GM23248 (cell line): ENCODE data around the gene MSL2. TPM values are rescaled to one million over a fixed set of nuclear protein-coding genes. Genes with fewer than 3 reads are reported as not detected.

ENCODE experiments used
- DNase-seq: peaks from one replicate; pipeline ENCODE4 v3.0.0-alpha.2; 2015
- H2AFZ ChIP-seq: fragments of 200-600 bp; sonication (generic); 2 replicates; pipeline ENCODE4 v1.6.1; 2016; ENCODE audit warnings: antibody characterized with exemption
- H3F3A ChIP-seq: fragments of 200-600 bp; sonication (generic); 2 replicates; pipeline ENCODE4 v1.6.1; 2016; ENCODE audit warnings: mild to moderate bottlenecking, antibody characterized with exemption, mixed run types; ENCODE audit not compliant: insufficient read depth
- H3K27ac ChIP-seq: fragments of 200-600 bp; sonication (generic); 2 replicates; pipeline ENCODE4 v1.5.1; 2016; ENCODE audit warnings: mild to moderate bottlenecking
- H3K27me3 ChIP-seq: fragments of 200-600 bp; sonication (generic); replicated peaks from 2 replicates; pipeline ENCODE4 v1.6.1; 2016; ENCODE audit warnings: mild to moderate bottlenecking; ENCODE audit not compliant: insufficient read depth
- H3K36me3 ChIP-seq: fragments of 200-600 bp; sonication (generic); 2 replicates; pipeline ENCODE4 v1.6.1; 2016; ENCODE audit warnings: low read depth, mild to moderate bottlenecking
- H3K4me1 ChIP-seq: fragments of 200-600 bp; sonication (generic); 2 replicates; pipeline ENCODE4 v1.6.1; 2016; ENCODE audit warnings: mild to moderate bottlenecking; ENCODE audit not compliant: insufficient read depth
- H3K4me2 ChIP-seq: fragments of 200-600 bp; sonication (generic); one replicate; pipeline ENCODE4 v1.6.1; 2016; ENCODE audit warnings: mild to moderate bottlenecking; ENCODE audit not compliant: unreplicated experiment
- H3K4me3 ChIP-seq: fragments of 200-600 bp; sonication (generic); 2 replicates; pipeline ENCODE4 v1.5.1; 2016; ENCODE audit warnings: mild to moderate bottlenecking
- H3K79me2 ChIP-seq: fragments of 200-600 bp; sonication (generic); 2 replicates; pipeline ENCODE4 v1.6.1; 2016; ENCODE audit warnings: mild to moderate bottlenecking; ENCODE audit not compliant: insufficient read depth
- H3K9ac ChIP-seq: fragments of 200-600 bp; sonication (generic); 2 replicates; pipeline ENCODE4 v1.6.1; 2016; ENCODE audit warnings: mild to moderate bottlenecking
- H3K9me2 ChIP-seq: fragments of 200-600 bp; sonication (generic); 2 replicates; pipeline ENCODE4 v1.6.1; 2016; ENCODE audit warnings: mixed run types, mild to moderate bottlenecking, moderate library complexity; ENCODE audit not compliant: insufficient read depth
- H3K9me3 ChIP-seq: fragments of 200-600 bp; sonication (generic); one replicate; pipeline ENCODE4 v1.6.1; 2017; ENCODE audit warnings: low read depth
- H4K20me1 ChIP-seq: fragments of 200-600 bp; sonication (generic); 2 replicates; pipeline ENCODE4 v1.6.0; 2016; ENCODE audit not compliant: insufficient read depth
- EZH2 ChIP-seq: fragments of 200-600 bp; sonication (generic); IDR thresholded peaks from 2 replicates; pipeline ENCODE4 v1.6.1; 2018; ENCODE audit warnings: antibody characterized with exemption, mild to moderate bottlenecking; ENCODE audit not compliant: insufficient read depth, poor library complexity, severe bottlenecking
- EZH2phosphoT487 ChIP-seq: fragments of 200-600 bp; sonication (generic); IDR thresholded peaks from 2 replicates; pipeline ENCODE4 v1.6.1; 2018; ENCODE audit warnings: antibody characterized with exemption, moderate library complexity, mild to moderate bottlenecking, low read depth; ENCODE audit not compliant: insufficient read depth
- WGBS, 2 experiments: methylation state at CpG; one replicate each; pipeline ENCODE4 v1.1.6; 2015 to 2017; ENCODE audit warnings: low lambda C conversion rate in 2 of 2, low coverage in 1 of 2; ENCODE audit errors: missing lambda C conversion rate in 2 of 2; 5-methylcytosine and 5-hydroxymethylcytosine counted together
- in situ Hi-C: fragments of 300-500 bp; cut with MboI; formaldehyde crosslinking; loops from 2 replicates; pipeline ENCODE4 v1.15.0; 2020
- polyA plus RNA-seq: library from polyadenylated mRNA; unstranded; fragments of >200 nt; fragmentation: Nextera tagmentation; extraction: Ambion mirVana; gene quantifications from 2 replicates; pipeline ENCODE4 v1.2.1, GENCODE V29; 2016
- total RNA-seq: library from RNA; depleted of rRNA; stranded (reverse); fragments of >200 nt; shearing (Covaris generic); gene quantifications from 2 replicates; pipeline ENCODE4 v1.2.3, GENCODE V29; 2014; rRNA removed

The MSL2 gene
- total and polyA plus RNA-seq, 2 experiments from 2014 or later, result 3.3 to 15.2 TPM

- Histone ChIP-seq H3K27ac (no peak overlapping the region), H4K20me1 (no peaks in the 10 kb centered on the region), H3F3A (no peaks in the 10 kb centered on the region), H3K79me2 (no peaks in the 10 kb centered on the region), H3K4me1 (no peaks in the 10 kb centered on the region), H3K9ac (no peak overlapping the region), H3K36me3 (peaks cover 31% of the 10 kb centered on the region), H3K27me3 (no peaks in the 10 kb centered on the region), H3K9me3 (no peaks in the 10 kb centered on the region), H3K4me3 (no peak overlapping the region), H3K4me2 (no peak overlapping the region), H2AFZ (no peak overlapping the region), H3K9me2 (no peaks in the 10 kb centered on the region)
- no peak for DNase-seq
- WGBS, 2 experiments, result 98 to 100% methylated on average over 2 of the region's 2 CpGs
- in situ Hi-C loops, result no loop called here
- TF ChIP-seq EZH2, result no peak
- TF ChIP-seq EZH2phosphoT487, result no peak
These were observed 81.7 kb downstream of the MSL2 start for GRCh38 chr3:136114421-136114820.

GRCh38 chr3:136110481-136110880 is 85.7 kb downstream of the MSL2 start:
- 97 to 98% methylated on average over 2 of the region's 2 CpGs for WGBS, 2 experiments
- Histone ChIP-seq H3K9ac (no peak overlapping the region), H3K27ac (no peak overlapping the region), H2AFZ (no peak overlapping the region), H4K20me1 (no peaks in the 10 kb centered on the region), H3K9me2 (no peaks in the 10 kb centered on the region), H3K36me3 (peaks cover 45% of the 10 kb centered on the region), H3K4me1 (no peaks in the 10 kb centered on the region), H3F3A (no peaks in the 10 kb centered on the region), H3K9me3 (no peaks in the 10 kb centered on the region), H3K79me2 (no peaks in the 10 kb centered on the region; the same call in 1 of the 2 replicates), H3K4me2 (no peak overlapping the region), H3K27me3 (no peaks in the 10 kb centered on the region), H3K4me3 (no peak overlapping the region)
- in situ Hi-C loops, result no loop called here
- TF ChIP-seq EZH2phosphoT487 (no peak), EZH2 (no peak)
- no peak for DNase-seq

- no peak for TF ChIP-seq EZH2phosphoT487
- no peak for TF ChIP-seq EZH2
- H3K36me3 ChIP-seq, result peaks cover 45% of the 10 kb centered on the region
- H3K4me3 ChIP-seq, result no peak overlapping the region
- no peaks in the 10 kb centered on the region; the same call in 1 of the 2 replicates for H3K79me2 ChIP-seq
- H3K4me1 ChIP-seq, result no peaks in the 10 kb centered on the region
- H3K9ac ChIP-seq, result no peak overlapping the region
- no peak overlapping the region for H2AFZ ChIP-seq
- H3K27me3 ChIP-seq, result no peaks in the 10 kb centered on the region
- 100% methylated on average over 1 of the region's 1 CpG for WGBS, 2 experiments
- no peak overlapping the region for H3K4me2 ChIP-seq
- H3K9me3 ChIP-seq, result no peaks in the 10 kb centered on the region
- H3F3A ChIP-seq, result no peaks in the 10 kb centered on the region
- DNase-seq, result no peak
- no peak overlapping the region for H3K27ac ChIP-seq
- no peaks in the 10 kb centered on the region for H3K9me2 ChIP-seq
- no peaks in the 10 kb centered on the region for H4K20me1 ChIP-seq
- in situ Hi-C loops, result no loop called here
These were observed 86.6 kb downstream of the MSL2 start for GRCh38 chr3:136109499-136109898.

GRCh38 chr3:136106101-136106500 is 90.0 kb downstream of the MSL2 start:
- WGBS, 2 experiments, result 94 to 95% methylated on average over 6 of the region's 6 CpGs
- no peaks in the 10 kb centered on the region for H3K9me2 ChIP-seq
- no peak for TF ChIP-seq EZH2phosphoT487
- TF ChIP-seq EZH2, result no peak
- H3K9me3 ChIP-seq, result no peaks in the 10 kb centered on the region
- H3K9ac ChIP-seq, result no peak overlapping the region
- no peak for DNase-seq
- no peaks in the 10 kb centered on the region for H3K4me1 ChIP-seq
- H3K4me2 ChIP-seq, result no peak overlapping the region
- no peak overlapping the region for H3K4me3 ChIP-seq
- no peak overlapping the region for H3K27ac ChIP-seq
- in situ Hi-C loops, result no loop called here
- no peaks in the 10 kb centered on the region for H4K20me1 ChIP-seq
- H3K36me3 ChIP-seq, result peaks cover 46% of the 10 kb centered on the region
- H2AFZ ChIP-seq, result no peak overlapping the region
- no peaks in the 10 kb centered on the region for H3F3A ChIP-seq
- H3K79me2 ChIP-seq, result no peaks in the 10 kb centered on the region; the same call in 1 of the 2 replicates
- no peaks in the 10 kb centered on the region for H3K27me3 ChIP-seq

- Histone ChIP-seq H3K79me2 (no peaks in the 10 kb centered on the region; the same call in 1 of the 2 replicates), H3K9me2 (no peaks in the 10 kb centered on the region), H3F3A (no peaks in the 10 kb centered on the region), H3K36me3 (peaks cover 36% of the 10 kb centered on the region), H4K20me1 (no peaks in the 10 kb centered on the region), H3K4me1 (no peaks in the 10 kb centered on the region), H3K4me2 (no peak overlapping the region), H2AFZ (no peak overlapping the region), H3K4me3 (no peak overlapping the region), H3K27ac (no peak overlapping the region), H3K9ac (no peak overlapping the region), H3K27me3 (no peaks in the 10 kb centered on the region), H3K9me3 (no peaks in the 10 kb centered on the region)
- in situ Hi-C loops, result no loop called here
- 91 to 93% methylated on average over 4 of the region's 4 CpGs for whole genome bisulfite sequencing, 2 experiments
- no peak for DNase-seq
- no peak for TF ChIP-seq EZH2
- no peak for TF ChIP-seq EZH2phosphoT487
These were observed 91.1 kb downstream of the MSL2 start for GRCh38 chr3:136105044-136105443.

Other genes with a start within 250 kb of the MSL2 start
- 21.0 and 22.6 TPM in 2 replicates for gene PPP2R3A, start 230.6 kb downstream of the MSL2 start, total RNA-seq
- gene PPP2R3A, start 230.6 kb downstream of the MSL2 start, polyA plus RNA-seq, result 13.1 and 14.2 TPM in 2 replicates
- 38.9 and 50.2 TPM in 2 replicates for gene PCCB, start 54.0 kb upstream of the MSL2 start, total RNA-seq
- gene PCCB, start 54.0 kb upstream of the MSL2 start, polyA plus RNA-seq, result 35.0 and 35.8 TPM in 2 replicates